DMS79 (cell line): ENCODE data around the gene AHCYL1.

Experiments
- DNase-seq: peaks from one replicate; lab custom pipeline; 2025; lab: John Stamatoyannopoulos, UW

AHCYL1 gene

GRCh38 chr1:110061341-110061740 lies 76.8 kb downstream of the AHCYL1 start:
- DNase-seq = no peak

- DNase-seq = no peak
These were observed 78.0 kb downstream of the AHCYL1 start for GRCh38 chr1:110062612-110063011.

- DNase-seq = no peak
These were observed 79.2 kb downstream of the AHCYL1 start for GRCh38 chr1:110063781-110064180.

GRCh38 chr1:110064576-110065337 lies 80.2 kb downstream of the AHCYL1 start:
- no peak for DNase-seq

- no peak for DNase-seq
These were observed 81.3 kb downstream of the AHCYL1 start for GRCh38 chr1:110065841-110066240.

- no peak for DNase-seq
These were observed 82.9 kb downstream of the AHCYL1 start for GRCh38 chr1:110067479-110067892.

GRCh38 chr1:110067893-110068645 lies 83.5 kb downstream of the AHCYL1 start:
- no peak for DNase-seq

GRCh38 chr1:110068646-110069403 lies 84.3 kb downstream of the AHCYL1 start:
- no peak for DNase-seq

- DNase-seq = no peak
These were observed 85.1 kb downstream of the AHCYL1 start for GRCh38 chr1:110069404-110070281.

- no peak for DNase-seq
These were observed 85.7 kb downstream of the AHCYL1 start for GRCh38 chr1:110070282-110070669.

GRCh38 chr1:110070671-110071242 lies 86.2 kb downstream of the AHCYL1 start, which contains the start of gene ALX3:
Gene ALX3, minus strand, starts transcription at chr1:110070672. Its CDS starts 60 bp downstream, at chr1:110070612.
- DNase-seq = no peak
